HCT116 (cell line): ENCODE results near the gene MYO1A. TPM values are rescaled to one million over a fixed set of nuclear protein-coding genes. Genes with fewer than 3 reads are reported as not detected.

ENCODE experiments used
- ATAC-seq: fragments of 200-7000 bp; cut with Tn5 transposase; 2 replicates; pipeline ENCODE4 v1.9.1; 2020; ENCODE audit warnings: mild to moderate bottlenecking, moderate library complexity
- BruUV-seq: library from RNA; stranded (reverse); fragments of 400-500 nt; replicated peaks from 2 replicates; lab custom pipeline; 2021; lab: Mats Ljungman, UMichigan
- CTCF ChIA-PET: fragments of 300-600 bp; sonication (Branson Sonifier 250); formaldehyde crosslinking; loops from one replicate; lab custom pipeline; 2021; ENCODE audit warnings: antibody characterized with exemption; lab: Charles Lee
- POLR2A ChIA-PET: fragments of 300-600, 350-600 bp; sonication (Branson Sonifier 250); formaldehyde crosslinking; loops from one replicate; lab custom pipeline; 2021; ENCODE audit warnings: antibody characterized with exemption; lab: Charles Lee
- RAD21 ChIA-PET, 2 experiments: fragments of 300-600 bp; sonication (Branson Sonifier 250); formaldehyde crosslinking; loops; one replicate each; lab custom pipeline; 2023; ENCODE audit warnings: low total read pairs in 2 of 2; ENCODE audit not compliant: uncharacterized antibody in 2 of 2, unreplicated experiment in 2 of 2, low non-redundant PET in 1 of 2; lab: Charles Lee
- DNase-seq: peaks from one replicate; pipeline ENCODE4 v3.0.0-alpha.2; 2010; ENCODE audit warnings: low read depth, low spot score
- H2AFZ ChIP-seq: fragments of 200-600 bp; shearing (Covaris generic), sonication (generic); 2 replicates; pipeline ENCODE4 v1.6.1; 2017; ENCODE audit warnings: low read depth, mixed run types, mixed read lengths, antibody characterized with exemption, low read length; ENCODE audit not compliant: poor library complexity, severe bottlenecking
- H3K27ac ChIP-seq: 2 replicates; pipeline ENCODE4 v1.5.1; 2012; ENCODE audit warnings: low read depth, low read length
- H3K27me3 ChIP-seq: fragments of 200-600 bp; sonication (generic); 2 replicates; pipeline ENCODE4 v1.6.1; 2016; ENCODE audit warnings: mixed run types, low read length, mixed read lengths; ENCODE audit not compliant: insufficient read depth
- H3K36me3 ChIP-seq, 2 experiments: fragments of 200-500 bp in 1 of 2; fragments of 200-600 bp in 1 of 2; sonication (Bioruptor generic) in 1 of 2; sonication (generic) in 1 of 2; 2 replicates each; pipeline versions ENCODE4 v1.5.1 to v1.6.1; 2014 to 2016; ENCODE audit warnings: low read length in 2 of 2, inconsistent platforms in 1 of 2, mixed read lengths in 1 of 2, mixed run types in 1 of 2; ENCODE audit not compliant: insufficient read depth in 2 of 2, control insufficient read depth in 1 of 2
- H3K4me1 ChIP-seq, 2 experiments: fragments of 200-600 bp in 1 of 2; sonication (generic) in 1 of 2; 2 replicates each; pipeline versions ENCODE4 v1.5.1 to v1.6.1; 2012 to 2017; ENCODE audit warnings: low read length in 2 of 2, inconsistent platforms in 1 of 2, mild to moderate bottlenecking in 1 of 2, mixed read lengths in 1 of 2, mixed run types in 1 of 2, moderate library complexity in 1 of 2; ENCODE audit not compliant: insufficient read depth in 2 of 2, control insufficient read depth in 1 of 2
- H3K4me2 ChIP-seq: fragments of 200-600 bp; sonication (generic); 2 replicates; pipeline ENCODE4 v1.6.1; 2017; ENCODE audit warnings: mixed run types, low read length, mixed read lengths
- H3K4me3 ChIP-seq, 2 experiments: fragments of 200-600 bp in 1 of 2; sonication (generic) in 1 of 2; replicated peaks in 1 of 2; 2 replicates each; pipeline ENCODE4 v1.5.1; 2011 to 2016; ENCODE audit warnings: low read length in 2 of 2, control low read depth in 1 of 2, low read depth in 1 of 2, mild to moderate bottlenecking in 1 of 2, mixed read lengths in 1 of 2, mixed run types in 1 of 2
- H3K79me2 ChIP-seq: fragments of 200-600 bp; sonication (generic); 2 replicates; pipeline ENCODE4 v1.6.1; 2017; ENCODE audit warnings: mild to moderate bottlenecking, mixed run types, low read length, moderate library complexity, mixed read lengths; ENCODE audit not compliant: insufficient read depth
- H3K9ac ChIP-seq: fragments of 200-600 bp; sonication (generic); 2 replicates; pipeline ENCODE4 v1.6.1; 2016; ENCODE audit warnings: low read length, mixed read lengths
- H3K9me2 ChIP-seq: fragments of 200-600 bp; sonication (generic), shearing (Covaris generic); 2 replicates; pipeline ENCODE4 v1.6.1; 2017; ENCODE audit warnings: mixed run types, mild to moderate bottlenecking, moderate library complexity; ENCODE audit not compliant: insufficient read depth
- H3K9me3 ChIP-seq, 2 experiments: fragments of 200-500 bp in 1 of 2; fragments of 200-600 bp in 1 of 2; sonication (Bioruptor generic) in 1 of 2; sonication (generic) in 1 of 2; 2 replicates each; pipeline ENCODE4 v1.6.1; 2014 to 2017; ENCODE audit warnings: low read length in 2 of 2, mixed read lengths in 2 of 2, inconsistent platforms in 1 of 2, low read depth in 1 of 2, mild to moderate bottlenecking in 1 of 2, mixed run types in 1 of 2, moderate library complexity in 1 of 2; ENCODE audit not compliant: control insufficient read depth in 1 of 2, insufficient read depth in 1 of 2
- H4K20me1 ChIP-seq: fragments of 200-600 bp; sonication (generic), shearing (Covaris generic); 2 replicates; pipeline ENCODE4 v1.6.1; 2017; ENCODE audit warnings: mixed run types, mild to moderate bottlenecking, moderate library complexity; ENCODE audit not compliant: insufficient read depth
- EGR1 ChIP-seq: IDR thresholded peaks from 2 replicates; pipeline ENCODE4 v1.6.1; 2012; ENCODE audit warnings: low read depth
- ELF1 ChIP-seq: IDR thresholded peaks from 2 replicates; pipeline ENCODE4 v1.6.1; 2012; ENCODE audit warnings: low read depth, borderline replicate concordance
- EZH2 ChIP-seq: fragments of 200-600 bp; sonication (generic); IDR thresholded peaks from 2 replicates; pipeline ENCODE4 v1.6.1; 2017; ENCODE audit warnings: antibody characterized with exemption, mixed run types
- JUND ChIP-seq: IDR thresholded peaks from 2 replicates; pipeline ENCODE4 v1.6.1; 2012
- POLR2A ChIP-seq: IDR thresholded peaks from 2 replicates; pipeline ENCODE4 v1.7.0; 2011; ENCODE audit warnings: borderline replicate concordance; ENCODE audit not compliant: insufficient read depth, insufficient read length; ENCODE audit errors: extremely low read depth
- SIN3A ChIP-seq: IDR thresholded peaks from 2 replicates; pipeline ENCODE4 v1.6.1; 2012; ENCODE audit warnings: low read depth
- SP1 ChIP-seq: IDR thresholded peaks from 2 replicates; pipeline ENCODE4 v1.6.1; 2012; ENCODE audit warnings: low read depth
- SRF ChIP-seq: IDR thresholded peaks from 2 replicates; pipeline ENCODE4 v1.6.1; 2012; ENCODE audit warnings: low read depth
- ZNF274 ChIP-seq: fragments of 200-500 bp; sonication (Bioruptor generic); IDR thresholded peaks from 2 replicates; pipeline ENCODE4 v1.6.1; 2014; ENCODE audit warnings: mild to moderate bottlenecking, low read depth, low read length, inconsistent platforms
- intact Hi-C: fragments of 100-400 bp; cut with micrococcal nuclease; formaldehyde crosslinking; loops from 2 replicates; pipeline ENCODE4 v1.10.0; 2022
- total RNA-seq: library from RNA; stranded (reverse); gene quantifications from one replicate; pipeline ENCODE4 v1.2.1, GENCODE V29; 2021; ENCODE audit not compliant: unreplicated experiment
- TF ChIP-seq, protein P1 (sequence below), 3 experiments: fragments of 200-600 bp in 1 of 3; sonication (generic) in 1 of 3; IDR thresholded peaks in 2 of 3; conservative IDR thresholded peaks in 1 of 3; 2 replicates each; pipeline ENCODE4 v1.5.1; 2012 to 2017; ENCODE audit warnings: low read depth in 2 of 3, low read length in 2 of 3, antibody characterized with exemption in 1 of 3, borderline replicate concordance in 1 of 3, control low read depth in 1 of 3, mild to moderate bottlenecking in 1 of 3, mixed read lengths in 1 of 3, mixed run types in 1 of 3, moderate library complexity in 1 of 3; ENCODE audit not compliant: insufficient read depth in 1 of 3

Gene MYO1A
- total RNA-seq, 1 experiment from 2014 or later: 0.76 TPM

DNA sequence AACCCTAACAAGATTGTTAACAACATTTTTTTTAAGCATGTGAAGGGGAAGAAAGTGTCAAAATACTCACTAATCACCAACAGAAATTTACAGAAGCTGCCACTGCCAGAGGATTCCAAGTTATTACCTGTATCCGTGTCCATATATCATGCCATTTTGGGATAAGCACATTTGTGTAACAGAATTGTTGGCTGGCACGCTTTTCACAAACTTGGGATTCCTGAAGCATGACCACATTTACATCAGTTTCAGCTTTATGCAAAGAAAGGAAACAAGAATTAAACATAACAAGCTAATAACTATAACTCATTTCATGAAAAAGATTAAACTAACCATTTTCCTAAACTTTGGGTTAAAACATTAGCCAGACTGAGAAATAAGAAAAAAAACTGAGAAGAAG lies 22.7 kb upstream of the MYO1A start:
- H4K20me1 ChIP-seq: no peaks in the 10 kb centered on the region; the same call in 1 of the 2 replicates
- BruUV-seq: no TSS peak
- H3K4me3 ChIP-seq: no peak overlapping the region
- no peak overlapping the region for H2AFZ ChIP-seq
- no peaks in the 10 kb centered on the region for H3K9me3 ChIP-seq
- ATAC-seq (no peak), DNase-seq (no peak)
- H3K4me1 ChIP-seq: peaks cover 0 to 8% of the 10 kb centered on the region in 2 experiments; a peak in 2 of 4 replicates
- H3K27me3 ChIP-seq: no peaks in the 10 kb centered on the region
- peaks cover 11 to 25% of the 10 kb centered on the region in 2 experiments; a peak in 3 of 4 replicates for H3K36me3 ChIP-seq
- H3K4me2 ChIP-seq: no peak overlapping the region
- no peak overlapping the region for H3K9ac ChIP-seq
- no peak overlapping the region for H3K27ac ChIP-seq
- peaks cover 37% of the 10 kb centered on the region for H3K79me2 ChIP-seq
- no peak for TF ChIP-seq SP1
- no peak for TF ChIP-seq ZNF274
- no peak for TF ChIP-seq POLR2A
- TF ChIP-seq, protein P1, sequence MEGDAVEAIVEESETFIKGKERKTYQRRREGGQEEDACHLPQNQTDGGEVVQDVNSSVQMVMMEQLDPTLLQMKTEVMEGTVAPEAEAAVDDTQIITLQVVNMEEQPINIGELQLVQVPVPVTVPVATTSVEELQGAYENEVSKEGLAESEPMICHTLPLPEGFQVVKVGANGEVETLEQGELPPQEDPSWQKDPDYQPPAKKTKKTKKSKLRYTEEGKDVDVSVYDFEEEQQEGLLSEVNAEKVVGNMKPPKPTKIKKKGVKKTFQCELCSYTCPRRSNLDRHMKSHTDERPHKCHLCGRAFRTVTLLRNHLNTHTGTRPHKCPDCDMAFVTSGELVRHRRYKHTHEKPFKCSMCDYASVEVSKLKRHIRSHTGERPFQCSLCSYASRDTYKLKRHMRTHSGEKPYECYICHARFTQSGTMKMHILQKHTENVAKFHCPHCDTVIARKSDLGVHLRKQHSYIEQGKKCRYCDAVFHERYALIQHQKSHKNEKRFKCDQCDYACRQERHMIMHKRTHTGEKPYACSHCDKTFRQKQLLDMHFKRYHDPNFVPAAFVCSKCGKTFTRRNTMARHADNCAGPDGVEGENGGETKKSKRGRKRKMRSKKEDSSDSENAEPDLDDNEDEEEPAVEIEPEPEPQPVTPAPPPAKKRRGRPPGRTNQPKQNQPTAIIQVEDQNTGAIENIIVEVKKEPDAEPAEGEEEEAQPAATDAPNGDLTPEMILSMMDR (IDR thresholded peaks at IDR 0.05 in 2 of 3, conservative IDR thresholded peaks at IDR 0.05 in 1 of 3; ENCODE audit: borderline replicate concordance in 1 of 3, insufficient read depth in 1 of 3, low read depth in 2 of 3, low read length in 2 of 3): no peak
- TF ChIP-seq SIN3A: no peak
- no peak for TF ChIP-seq JUND
- no peak for TF ChIP-seq EGR1
- TF ChIP-seq EZH2: no peak
- TF ChIP-seq SRF: no peak
- no peak for TF ChIP-seq ELF1
- intact Hi-C loops: no loop called here
- RAD21 ChIA-PET: no interaction called here
- CTCF ChIA-PET: interaction anchor here (2.7 kb wide), 1 partner anchor 39 kb away, joined by 17 read pairs; the partner anchor contains the start of gene STAT6
- POLR2A ChIA-PET: no interaction called here
- no peaks in the 10 kb centered on the region for H3K9me2 ChIP-seq
